ENCODE data around the gene PYY. TPM values are rescaled to one million over a fixed set of nuclear protein-coding genes. Genes with fewer than 3 reads are reported as not detected.
"Not testable (repeated sequence)": the region's sequence is repeated elsewhere in the genome, so short reads cannot be mapped to it uniquely, and the experiment has no call there.

PYY gene
- total RNA-seq, 4 donors from 2014 or later: not detected

- TF ChIP-seq, protein P1, sequence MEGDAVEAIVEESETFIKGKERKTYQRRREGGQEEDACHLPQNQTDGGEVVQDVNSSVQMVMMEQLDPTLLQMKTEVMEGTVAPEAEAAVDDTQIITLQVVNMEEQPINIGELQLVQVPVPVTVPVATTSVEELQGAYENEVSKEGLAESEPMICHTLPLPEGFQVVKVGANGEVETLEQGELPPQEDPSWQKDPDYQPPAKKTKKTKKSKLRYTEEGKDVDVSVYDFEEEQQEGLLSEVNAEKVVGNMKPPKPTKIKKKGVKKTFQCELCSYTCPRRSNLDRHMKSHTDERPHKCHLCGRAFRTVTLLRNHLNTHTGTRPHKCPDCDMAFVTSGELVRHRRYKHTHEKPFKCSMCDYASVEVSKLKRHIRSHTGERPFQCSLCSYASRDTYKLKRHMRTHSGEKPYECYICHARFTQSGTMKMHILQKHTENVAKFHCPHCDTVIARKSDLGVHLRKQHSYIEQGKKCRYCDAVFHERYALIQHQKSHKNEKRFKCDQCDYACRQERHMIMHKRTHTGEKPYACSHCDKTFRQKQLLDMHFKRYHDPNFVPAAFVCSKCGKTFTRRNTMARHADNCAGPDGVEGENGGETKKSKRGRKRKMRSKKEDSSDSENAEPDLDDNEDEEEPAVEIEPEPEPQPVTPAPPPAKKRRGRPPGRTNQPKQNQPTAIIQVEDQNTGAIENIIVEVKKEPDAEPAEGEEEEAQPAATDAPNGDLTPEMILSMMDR (IDR thresholded peaks at IDR 0.05): no peak
- DNase-seq (ENCODE audit: low spot score) (no peak), ATAC-seq (ENCODE audit: low FRiP score) (no peak)
Measured at GRCh38 chr17:43936434-43936833, 17.3 kb downstream of the PYY start.

DNA sequence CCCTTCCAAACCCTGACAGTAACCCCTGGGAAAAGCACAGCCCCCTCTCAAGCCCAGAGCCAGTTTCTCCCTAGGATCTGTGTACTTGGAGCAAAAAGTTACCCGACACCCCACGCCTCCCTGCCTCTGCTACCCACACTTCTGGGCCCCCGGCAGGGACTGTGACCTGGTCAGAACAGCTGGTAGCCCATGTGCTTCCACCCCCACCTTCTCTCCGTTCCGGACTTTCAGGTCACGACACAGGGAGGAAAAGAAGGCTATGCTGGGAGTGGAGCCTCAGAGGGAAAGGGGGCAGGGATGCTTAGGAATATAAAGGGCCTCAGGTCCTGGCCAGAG is 17.8 kb downstream of the PYY start:
- DNase-seq (ENCODE audit: low spot score): no peak
- TF ChIP-seq, protein P1 (IDR thresholded peaks at IDR 0.05): no peak
- ATAC-seq (ENCODE audit: low FRiP score): no peak

- DNase-seq (ENCODE audit: low spot score) (no peak), ATAC-seq (ENCODE audit: low FRiP score) (no peak)
- TF ChIP-seq, protein P1 (IDR thresholded peaks at IDR 0.05): no peak
Measured at GRCh38 chr17:43935204-43935925, 18.4 kb downstream of the PYY start.

DNA sequence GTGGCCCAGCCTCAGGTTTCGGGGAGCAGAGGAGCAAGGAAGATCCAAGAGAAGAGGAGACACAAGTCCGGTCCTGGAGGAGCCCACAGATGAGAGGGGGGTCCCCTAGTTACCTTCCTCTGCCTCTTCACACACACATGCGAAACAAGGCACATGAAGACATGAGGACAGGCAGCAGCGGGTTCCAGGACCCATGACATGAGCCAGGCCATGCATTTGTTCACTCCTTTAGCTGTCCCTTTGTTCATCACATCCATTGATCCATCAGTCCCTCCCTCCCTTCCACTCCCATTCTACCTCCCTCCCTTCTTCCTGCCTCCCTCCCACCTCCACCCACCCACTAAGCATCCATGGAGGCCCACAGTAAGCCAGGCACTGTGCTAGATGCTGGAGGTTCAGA is 20.8 kb downstream of the PYY start:
- TF ChIP-seq, protein P1 (IDR thresholded peaks at IDR 0.05): no peak
- no peak for ATAC-seq (ENCODE audit: low FRiP score)

GRCh38 chr17:43932357-43932756 is 21.4 kb downstream of the PYY start:
- ATAC-seq (ENCODE audit: low FRiP score) (no peak), DNase-seq (ENCODE audit: low spot score) (no peak)
- TF ChIP-seq, protein P1 (IDR thresholded peaks at IDR 0.05): no peak

More for the DNA sequence above, 20.8 kb downstream of the PYY start:
- no peak for DNase-seq (ENCODE audit: low spot score)

DNA sequence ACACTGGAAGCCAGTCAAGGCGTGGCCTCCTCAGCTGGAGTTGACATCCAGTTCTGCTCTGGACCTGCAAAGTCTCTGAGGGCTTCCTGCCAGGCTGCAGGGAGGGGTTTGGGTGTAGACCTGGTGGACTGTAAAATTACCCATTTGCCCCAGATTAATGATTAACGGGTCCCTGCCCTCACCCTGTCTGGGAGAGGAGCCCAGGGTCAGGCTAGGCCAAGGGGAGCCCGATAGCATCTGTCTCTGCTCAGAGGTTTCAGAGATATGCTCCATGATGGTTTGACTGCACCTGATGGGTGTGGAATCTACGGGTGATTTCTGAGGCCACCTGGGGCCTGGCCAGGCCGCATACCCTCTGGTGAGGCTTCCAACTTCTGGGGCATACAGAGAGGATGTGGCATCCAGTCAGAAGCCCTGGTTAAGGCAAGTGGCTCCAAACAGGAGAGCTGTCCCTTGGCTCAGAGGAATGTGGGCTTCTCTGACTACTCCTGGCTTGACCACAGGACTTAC is 22.6 kb downstream of the PYY start:
- no peak for ATAC-seq (ENCODE audit: low FRiP score)
- TF ChIP-seq, protein P1 (IDR thresholded peaks at IDR 0.05): no peak

GRCh38 chr17:43928609-43929008 is 25.1 kb downstream of the PYY start:
- DNase-seq (ENCODE audit: low spot score): no peak
- ATAC-seq (ENCODE audit: low FRiP score): no peak
- TF ChIP-seq, protein P1 (IDR thresholded peaks at IDR 0.05): no peak

More for the DNA sequence above, 22.6 kb downstream of the PYY start:
- no peak for DNase-seq (ENCODE audit: low spot score)

GRCh38 chr17:43927929-43928328 is 25.8 kb downstream of the PYY start:
- not testable (repeated sequence) for DNase-seq (ENCODE audit: low spot score); ATAC-seq (ENCODE audit: low FRiP score)

All from omental fat pad (tissue), 4 donors.